Lower lobe of right lung (tissue), 2 donors: ENCODE measurements around the gene AKR1D1. TPM values are rescaled to one million over a fixed set of nuclear protein-coding genes. Genes with fewer than 3 reads are reported as not detected.
"Not testable (repeated sequence)": the region's sequence is repeated elsewhere in the genome, so short reads cannot be mapped to it uniquely, and the experiment has no call there.

Experiments
- ATAC-seq, 2 donors: fragments of 200-7000 bp; cut with Tn5 transposase; one replicate each; pipeline ENCODE4 v1.9.1; 2020 to 2022; ENCODE audit warnings: mild to moderate bottlenecking in 2 of 2, moderate library complexity in 2 of 2
- DNase-seq: peaks from one replicate; pipeline ENCODE4 v3.0.0-alpha.2; 2020
- H3K27ac ChIP-seq: fragments of 200-600 bp; one replicate; pipeline ENCODE4 v1.8.0; 2022
- H3K27me3 ChIP-seq: fragments of 200-600 bp; one replicate; pipeline ENCODE4 v1.8.0; 2022; ENCODE audit warnings: low read depth
- H3K36me3 ChIP-seq: fragments of 200-600 bp; one replicate; pipeline ENCODE4 v1.8.0; 2022; ENCODE audit warnings: mild to moderate bottlenecking
- H3K4me1 ChIP-seq: fragments of 200-600 bp; one replicate; pipeline ENCODE4 v1.8.0; 2022
- H3K4me3 ChIP-seq: fragments of 200-600 bp; one replicate; pipeline ENCODE4 v1.8.0; 2022; ENCODE audit warnings: mild to moderate bottlenecking
- H3K9me3 ChIP-seq: fragments of 200-600 bp; one replicate; pipeline ENCODE4 v1.8.0; 2022
- CTCF ChIP-seq: fragments of 200-600 bp; IDR thresholded peaks from one replicate; pipeline ENCODE4 v1.8.0; 2022; ENCODE audit warnings: antibody characterized with exemption, mild to moderate bottlenecking
- intact Hi-C: fragments of 100-400 bp; cut with DNase I; formaldehyde crosslinking; loops from one replicate; pipeline ENCODE4 v1.11.0; 2022
- total RNA-seq: library from RNA; stranded (reverse); fragmentation: NEBNext Ultra II Directional; extraction: Animal tissue kit (Norgen Biotek cat#: 25700); gene quantifications from one replicate; pipeline ENCODE4 v1.2.1, GENCODE V29; 2021
- donor health status: DM: no; HTN: yes; CAD: no; lungs with severe emphysema.

The AKR1D1 gene
- total RNA-seq, 1 donor from 2014 or later: not detected

- Histone ChIP-seq H3K27me3 (no peaks in the 10 kb centered on the region), H3K27ac (no peak overlapping the region), H3K4me3 (no peak overlapping the region), H3K36me3 (no peaks in the 10 kb centered on the region), H3K4me1 (no peaks in the 10 kb centered on the region), H3K9me3 (no peaks in the 10 kb centered on the region)
- no peak for TF ChIP-seq CTCF
- DNase-seq (no peak), ATAC-seq (no peak)
- intact Hi-C loops: no loop called here
Measured at GRCh38 chr7:138081868-138082267, 5.6 kb downstream of the AKR1D1 start.

- H3K4me1 ChIP-seq: no peaks in the 10 kb centered on the region
- intact Hi-C loops: no loop called here
- no peak for TF ChIP-seq CTCF
- no peaks in the 10 kb centered on the region for H3K36me3 ChIP-seq
- H3K27ac ChIP-seq: no peak overlapping the region
- no peak overlapping the region for H3K4me3 ChIP-seq
- no peaks in the 10 kb centered on the region for H3K9me3 ChIP-seq
- no peaks in the 10 kb centered on the region for H3K27me3 ChIP-seq
- DNase-seq (no peak), ATAC-seq (no peak)
Measured at GRCh38 chr7:138083859-138084258, 7.6 kb downstream of the AKR1D1 start.

- H3K4me3 ChIP-seq: no peak overlapping the region
- no peaks in the 10 kb centered on the region for H3K9me3 ChIP-seq
- no peak overlapping the region for H3K27ac ChIP-seq
- H3K36me3 ChIP-seq: no peaks in the 10 kb centered on the region
- TF ChIP-seq CTCF: no peak
- H3K4me1 ChIP-seq: no peaks in the 10 kb centered on the region
- DNase-seq (no peak), ATAC-seq (no peak)
- H3K27me3 ChIP-seq: no peaks in the 10 kb centered on the region
- intact Hi-C loops: no loop called here
Measured at GRCh38 chr7:138086563-138087270, 10.5 kb downstream of the AKR1D1 start.

GRCh38 chr7:138089080-138089901, 13.0 kb downstream of the AKR1D1 start:
- Histone ChIP-seq H3K9me3 (no peaks in the 10 kb centered on the region), H3K27ac (no peak overlapping the region), H3K4me1 (no peaks in the 10 kb centered on the region), H3K4me3 (no peak overlapping the region), H3K36me3 (no peaks in the 10 kb centered on the region), H3K27me3 (no peaks in the 10 kb centered on the region)
- TF ChIP-seq CTCF: no peak
- intact Hi-C loops: no loop called here
- no peak for ATAC-seq
- DNase-seq: no peak

- no peaks in the 10 kb centered on the region for H3K36me3 ChIP-seq
- no peak overlapping the region for H3K27ac ChIP-seq
- ATAC-seq: peak; percentile 61 to 76
- no peaks in the 10 kb centered on the region for H3K9me3 ChIP-seq
- H3K4me1 ChIP-seq: no peaks in the 10 kb centered on the region
- no peaks in the 10 kb centered on the region for H3K27me3 ChIP-seq
- DNase-seq: no peak
- H3K4me3 ChIP-seq: no peak overlapping the region
- TF ChIP-seq CTCF: no peak
- intact Hi-C loops: no loop called here
Measured at GRCh38 chr7:138091032-138091431, 14.8 kb downstream of the AKR1D1 start.

GRCh38 chr7:138091840-138092239, 15.6 kb downstream of the AKR1D1 start:
- H3K4me3 ChIP-seq, ATAC-seq, intact Hi-C loops, DNase-seq, H3K27ac ChIP-seq, H3K9me3 ChIP-seq, H3K36me3 ChIP-seq, H3K27me3 ChIP-seq, H3K4me1 ChIP-seq: not testable (repeated sequence)
